ENCODE results near the gene ARRDC2. TPM values are rescaled to one million over a fixed set of nuclear protein-coding genes. Genes with fewer than 3 reads are reported as not detected.

The ARRDC2 gene
- total and polyA plus RNA-seq, 10 of the 15 experiments (the other 5 are each of a cell fraction or from before 2014, with no cell fraction given), result 0.48 to 10.1 (median 4.8) TPM

- TF ChIP-seq GATAD2B (conservative IDR thresholded peaks at IDR 0.05; ENCODE audit: low read depth) (no peak), RAD21 (IDR thresholded peaks at IDR 0.05; ENCODE audit: insufficient read depth, low read depth, low read length) (peak; percentile 98), TCF12 (IDR thresholded peaks at IDR 0.05; ENCODE audit: low read depth, low read length) (peak; percentile 63; the same call in 1 of the 2 replicates), CTCF (IDR thresholded peaks at IDR 0.05 in 2 of 3, conservative IDR thresholded peaks at IDR 0.05 in 1 of 3; ENCODE audit: control insufficient read depth in 2 of 3, extremely low read depth in 1 of 3, insufficient read depth in 1 of 3, low read depth in 3 of 3, low read length in 3 of 3) (peak; percentile 93 to 99 (median 95); a peak in 5 of 6 replicates), ZBTB33 (IDR thresholded peaks at IDR 0.05) (no peak), DPF2 (IDR thresholded peaks at IDR 0.05) (0 out of 2 replicates have a peak, but pooled peaks have one; percentile 40), PAX5 (IDR thresholded peaks at IDR 0.05; ENCODE audit: borderline replicate concordance, low read depth, low read length) (peak; percentile 45; the same call in 1 of the 2 replicates)
Observed at GRCh38 chr19:17996826-17997316, 11.1 kb upstream of the ARRDC2 start (continued).

Measured in GM12878 (cell line).